Duodenal mucosa (tissue), 2 donors: ENCODE data around the gene TTLL6.

Experiments used
- H3K27ac ChIP-seq: one replicate; pipeline ENCODE4 v1.7.0; 2013; ENCODE audit warnings: low read depth, low read length
- H3K27me3 ChIP-seq, 2 donors: one replicate each; pipeline ENCODE4 v1.7.0; 2013; ENCODE audit warnings: low read length in 2 of 2, control low read depth in 1 of 2; ENCODE audit not compliant: insufficient read depth in 2 of 2, control insufficient read depth in 1 of 2
- H3K36me3 ChIP-seq, 2 donors: one replicate each; pipeline ENCODE4 v1.7.0; 2013; ENCODE audit warnings: low read length in 2 of 2, control low read depth in 1 of 2; ENCODE audit not compliant: insufficient read depth in 2 of 2, control insufficient read depth in 1 of 2
- H3K4me1 ChIP-seq, 2 donors: one replicate each; pipeline ENCODE4 v1.7.0; 2013; ENCODE audit warnings: low read length in 2 of 2, control low read depth in 1 of 2; ENCODE audit not compliant: insufficient read depth in 2 of 2, control insufficient read depth in 1 of 2
- H3K4me3 ChIP-seq, 2 donors: one replicate each; pipeline ENCODE4 v1.7.0; 2013; ENCODE audit warnings: low read length in 2 of 2, low read depth in 1 of 2
- H3K9ac ChIP-seq, 2 donors: one replicate each; pipeline ENCODE4 v1.7.0; 2013; ENCODE audit warnings: low read length in 2 of 2, low read depth in 1 of 2
- H3K9me3 ChIP-seq, 2 donors: one replicate each; pipeline ENCODE4 v1.7.0; 2013; ENCODE audit warnings: low read length in 2 of 2, control low read depth in 1 of 2; ENCODE audit not compliant: control insufficient read depth in 1 of 2

The TTLL6 gene

GRCh38 chr17:48752399-48753288 lies 64.4 kb downstream of the TTLL6 start:
- Histone ChIP-seq H3K27ac (no peak overlapping the region), H3K4me3 (no peak overlapping the region), H3K9me3 (no peaks in the 10 kb centered on the region), H3K36me3 (no peaks in the 10 kb centered on the region), H3K9ac (no peak overlapping the region), H3K4me1 (peaks cover 8 to 12% of the 10 kb centered on the region in 2 donors), H3K27me3 (peaks cover 93 to 95% of the 10 kb centered on the region in 2 donors)

GRCh38 chr17:48751733-48752398 lies 65.2 kb downstream of the TTLL6 start:
- Histone ChIP-seq H3K4me1 (peaks cover 0 to 8% of the 10 kb centered on the region in 2 donors), H3K36me3 (no peaks in the 10 kb centered on the region), H3K9me3 (no peaks in the 10 kb centered on the region), H3K9ac (no peak overlapping the region), H3K27me3 (peaks cover 95 to 97% of the 10 kb centered on the region in 2 donors), H3K4me3 (no peak overlapping the region), H3K27ac (no peak overlapping the region)

- no peak overlapping the region for H3K9ac ChIP-seq
- peaks cover 98% of the 10 kb centered on the region in 2 donors for H3K27me3 ChIP-seq
- H3K36me3 ChIP-seq = no peaks in the 10 kb centered on the region
- no peak overlapping the region for H3K4me3 ChIP-seq
- peaks cover 0 to 14% of the 10 kb centered on the region in 2 donors for H3K4me1 ChIP-seq
- no peaks in the 10 kb centered on the region for H3K9me3 ChIP-seq
- no peak overlapping the region for H3K27ac ChIP-seq
These were observed 65.9 kb downstream of the TTLL6 start for GRCh38 chr17:48751172-48751571.

- H3K9ac ChIP-seq = no peak overlapping the region
- peaks cover 98 to 99% of the 10 kb centered on the region in 2 donors for H3K27me3 ChIP-seq
- no peak overlapping the region for H3K4me3 ChIP-seq
- no peak overlapping the region for H3K27ac ChIP-seq
- H3K9me3 ChIP-seq = no peaks in the 10 kb centered on the region
- H3K36me3 ChIP-seq = no peaks in the 10 kb centered on the region
- H3K4me1 ChIP-seq = peaks cover 0 to 11% of the 10 kb centered on the region in 2 donors
These were observed 67.1 kb downstream of the TTLL6 start for GRCh38 chr17:48749621-48750553.

GRCh38 chr17:48748718-48749566 lies 68.1 kb downstream of the TTLL6 start:
- Histone ChIP-seq H3K4me1 (peaks cover 0 to 8% of the 10 kb centered on the region in 2 donors), H3K27me3 (peaks cover 96 to 99% of the 10 kb centered on the region in 2 donors), H3K4me3 (no peak overlapping the region), H3K36me3 (no peaks in the 10 kb centered on the region), H3K27ac (no peak overlapping the region), H3K9me3 (no peaks in the 10 kb centered on the region), H3K9ac (no peak overlapping the region)

GRCh38 chr17:48747445-48748363 lies 69.3 kb downstream of the TTLL6 start:
- H3K9ac ChIP-seq = no peak overlapping the region
- H3K27ac ChIP-seq = no peak overlapping the region
- H3K27me3 ChIP-seq = peaks cover 96 to 99% of the 10 kb centered on the region in 2 donors
- H3K4me3 ChIP-seq = no peak overlapping the region
- peaks cover 0 to 8% of the 10 kb centered on the region in 2 donors for H3K4me1 ChIP-seq
- no peaks in the 10 kb centered on the region for H3K36me3 ChIP-seq
- no peaks in the 10 kb centered on the region for H3K9me3 ChIP-seq

- no peaks in the 10 kb centered on the region for H3K9me3 ChIP-seq
- no peak overlapping the region for H3K27ac ChIP-seq
- peaks cover 0 to 8% of the 10 kb centered on the region in 2 donors for H3K4me1 ChIP-seq
- no peaks in the 10 kb centered on the region for H3K36me3 ChIP-seq
- H3K9ac ChIP-seq = no peak overlapping the region
- peaks cover 96 to 99% of the 10 kb centered on the region in 2 donors for H3K27me3 ChIP-seq
- no peak overlapping the region for H3K4me3 ChIP-seq
These were observed 70.0 kb downstream of the TTLL6 start for GRCh38 chr17:48746916-48747444.

GRCh38 chr17:48745381-48746275 lies 71.4 kb downstream of the TTLL6 start:
- Histone ChIP-seq H3K27me3 (peaks cover 93 to 96% of the 10 kb centered on the region in 2 donors), H3K27ac (no peak overlapping the region), H3K4me3 (no peak overlapping the region)

More at GRCh38 chr17:48745381-48746275, 71.4 kb downstream of the TTLL6 start:
- Histone ChIP-seq H3K4me1 (peaks cover 0 to 8% of the 10 kb centered on the region in 2 donors), H3K36me3 (no peaks in the 10 kb centered on the region), H3K9me3 (no peaks in the 10 kb centered on the region), H3K9ac (no peak overlapping the region)
